T-helper 1 cell treated with Interleukin-12 subunit alpha and Interleukin-12 subunit beta and Interleukin-4 antibody, amounts not matched to agents 30 μg/mL and 1 μg/mL, for 36 hours (primary cell): ENCODE data around the gene KIAA1217.

Experiments
- H3K27ac Mint-ChIP-seq: one replicate; pipeline ENCODE4 v1.8.0; 2021; ENCODE audit warnings: mild to moderate bottlenecking, mixed read lengths
- H3K27me3 Mint-ChIP-seq: one replicate; pipeline ENCODE4 v1.8.0; 2021; ENCODE audit warnings: low read depth, mixed read lengths
- H3K36me3 Mint-ChIP-seq: one replicate; pipeline ENCODE4 v1.8.0; 2021; ENCODE audit warnings: low read depth, mixed read lengths
- H3K4me1 Mint-ChIP-seq: one replicate; pipeline ENCODE4 v1.8.0; 2021; ENCODE audit warnings: low read depth, mixed read lengths
- H3K4me3 Mint-ChIP-seq: one replicate; pipeline ENCODE4 v1.8.0; 2021; ENCODE audit warnings: mild to moderate bottlenecking, moderate library complexity, mixed read lengths
- H3K9me3 Mint-ChIP-seq: one replicate; pipeline ENCODE4 v1.8.0; 2021; ENCODE audit warnings: mixed read lengths

The KIAA1217 gene

GRCh38 chr10:24197263-24197662 lies 11.7 kb upstream of the KIAA1217 start:
- Mint-ChIP-seq H3K9me3 (no peaks in the 10 kb centered on the region), H3K4me1 (no peaks in the 10 kb centered on the region), H3K27me3 (no peaks in the 10 kb centered on the region), H3K36me3 (no peaks in the 10 kb centered on the region), H3K4me3 (no peak overlapping the region), H3K27ac (no peak overlapping the region)

- Mint-ChIP-seq H3K27me3 (peaks cover 13% of the 10 kb centered on the region), H3K27ac (no peak overlapping the region), H3K36me3 (no peaks in the 10 kb centered on the region), H3K9me3 (no peaks in the 10 kb centered on the region), H3K4me1 (peaks cover 3% of the 10 kb centered on the region), H3K4me3 (no peak overlapping the region)
Measured at GRCh38 chr10:24201503-24202180, 7.3 kb upstream of the KIAA1217 start.

DNA sequence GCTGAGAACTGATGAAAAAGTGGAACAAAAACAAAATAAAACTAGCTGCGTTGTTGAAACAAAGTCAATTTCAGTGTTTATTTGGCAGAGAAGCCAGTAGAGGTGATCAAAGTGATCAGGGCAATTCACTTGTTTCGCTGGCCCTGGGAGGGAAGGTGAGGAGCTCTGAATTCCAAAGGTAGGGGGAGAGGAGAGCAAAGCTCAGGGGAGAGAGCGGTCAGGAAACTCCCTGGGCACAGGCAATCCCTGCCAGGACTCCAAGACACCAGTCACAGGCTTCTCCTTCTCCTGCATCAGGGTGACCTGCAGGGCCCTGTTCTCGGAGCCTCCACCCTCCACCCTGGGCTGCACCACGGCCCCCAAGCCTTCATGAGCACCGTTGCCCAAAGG lies 6.8 kb upstream of the KIAA1217 start:
- peaks cover 13% of the 10 kb centered on the region for H3K27me3 Mint-ChIP-seq
- no peak overlapping the region for H3K4me3 Mint-ChIP-seq
- H3K9me3 Mint-ChIP-seq: no peaks in the 10 kb centered on the region
- H3K4me1 Mint-ChIP-seq: peaks cover 3% of the 10 kb centered on the region
- H3K36me3 Mint-ChIP-seq: no peaks in the 10 kb centered on the region
- no peak overlapping the region for H3K27ac Mint-ChIP-seq

GRCh38 chr10:24205821-24206220 lies 3.1 kb upstream of the KIAA1217 start:
- Mint-ChIP-seq H3K4me3 (no peak overlapping the region), H3K4me1 (peaks cover 18% of the 10 kb centered on the region), H3K27me3 (peaks cover 27% of the 10 kb centered on the region)

GRCh38 chr10:24206334-24206733 lies 2.6 kb upstream of the KIAA1217 start:
- H3K27me3 Mint-ChIP-seq: peaks cover 30% of the 10 kb centered on the region

More at GRCh38 chr10:24205821-24206220, 3.1 kb upstream of the KIAA1217 start:
- H3K36me3 Mint-ChIP-seq: no peaks in the 10 kb centered on the region
- no peak overlapping the region for H3K27ac Mint-ChIP-seq
- H3K9me3 Mint-ChIP-seq: no peaks in the 10 kb centered on the region

GRCh38 chr10:24206926-24207325 lies 2.0 kb upstream of the KIAA1217 start:
- Mint-ChIP-seq H3K4me3 (no peak overlapping the region), H3K9me3 (no peaks in the 10 kb centered on the region), H3K36me3 (peaks cover 2% of the 10 kb centered on the region), H3K27me3 (peaks cover 32% of the 10 kb centered on the region), H3K4me1 (peaks cover 18% of the 10 kb centered on the region), H3K27ac (no peak overlapping the region)

More at GRCh38 chr10:24206334-24206733, 2.6 kb upstream of the KIAA1217 start:
- Mint-ChIP-seq H3K27ac (no peak overlapping the region), H3K36me3 (peaks cover 2% of the 10 kb centered on the region), H3K4me3 (no peak overlapping the region), H3K9me3 (no peaks in the 10 kb centered on the region), H3K4me1 (peaks cover 18% of the 10 kb centered on the region)

GRCh38 chr10:24207341-24207740 lies 1.6 kb upstream of the KIAA1217 start:
- H3K27me3 Mint-ChIP-seq: peaks cover 36% of the 10 kb centered on the region
- peaks cover 18% of the 10 kb centered on the region for H3K4me1 Mint-ChIP-seq
- no peak overlapping the region for H3K27ac Mint-ChIP-seq
- no peak overlapping the region for H3K4me3 Mint-ChIP-seq
- H3K36me3 Mint-ChIP-seq: peaks cover 2% of the 10 kb centered on the region
- H3K9me3 Mint-ChIP-seq: no peaks in the 10 kb centered on the region

- no peak overlapping the region for H3K27ac Mint-ChIP-seq
- no peaks in the 10 kb centered on the region for H3K9me3 Mint-ChIP-seq
- peaks cover 36% of the 10 kb centered on the region for H3K27me3 Mint-ChIP-seq
- peak overlapping the region; percentile 69 for H3K4me3 Mint-ChIP-seq
- peaks cover 18% of the 10 kb centered on the region for H3K4me1 Mint-ChIP-seq
- peaks cover 2% of the 10 kb centered on the region for H3K36me3 Mint-ChIP-seq
Measured at GRCh38 chr10:24207781-24208611, 942 bp upstream of the KIAA1217 start.

GRCh38 chr10:24209432-24209771 lies 464 bp downstream of the KIAA1217 start:
- peaks cover 27% of the 10 kb centered on the region for H3K27me3 Mint-ChIP-seq
- peaks cover 2% of the 10 kb centered on the region for H3K36me3 Mint-ChIP-seq
- no peaks in the 10 kb centered on the region for H3K9me3 Mint-ChIP-seq
- H3K4me1 Mint-ChIP-seq: peaks cover 18% of the 10 kb centered on the region
- peak overlapping the region; percentile 43 for H3K27ac Mint-ChIP-seq
- H3K4me3 Mint-ChIP-seq: peak overlapping the region; percentile 69

DNA sequence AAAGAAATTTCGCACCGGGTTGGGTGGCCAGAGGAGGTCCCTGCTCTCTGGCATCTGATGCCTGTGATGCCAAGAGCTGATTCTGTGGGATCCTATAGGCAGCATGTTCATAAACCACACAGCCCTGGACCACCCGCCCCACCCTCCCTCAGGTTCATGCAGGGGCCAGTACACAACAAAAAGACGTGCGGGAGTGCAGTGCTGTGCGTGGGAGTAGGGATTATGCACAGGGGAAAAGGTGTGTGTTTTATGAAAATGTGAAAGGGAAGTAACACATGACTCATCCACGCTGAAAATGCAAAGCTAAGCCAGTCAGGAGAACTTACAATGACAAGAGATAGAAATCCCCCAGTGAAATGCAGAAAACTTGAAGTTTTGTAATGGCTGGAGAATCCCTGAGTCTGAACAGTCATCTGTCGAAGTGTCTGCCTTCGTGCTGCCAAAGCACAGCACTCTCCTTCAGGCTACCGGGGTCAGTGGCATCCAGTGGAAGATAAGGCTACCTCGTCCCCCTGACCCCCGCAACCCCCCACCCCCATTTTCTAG lies 1.1 kb downstream of the KIAA1217 start:
- Mint-ChIP-seq H3K27ac (no peak overlapping the region), H3K36me3 (peaks cover 2% of the 10 kb centered on the region)

DNA sequence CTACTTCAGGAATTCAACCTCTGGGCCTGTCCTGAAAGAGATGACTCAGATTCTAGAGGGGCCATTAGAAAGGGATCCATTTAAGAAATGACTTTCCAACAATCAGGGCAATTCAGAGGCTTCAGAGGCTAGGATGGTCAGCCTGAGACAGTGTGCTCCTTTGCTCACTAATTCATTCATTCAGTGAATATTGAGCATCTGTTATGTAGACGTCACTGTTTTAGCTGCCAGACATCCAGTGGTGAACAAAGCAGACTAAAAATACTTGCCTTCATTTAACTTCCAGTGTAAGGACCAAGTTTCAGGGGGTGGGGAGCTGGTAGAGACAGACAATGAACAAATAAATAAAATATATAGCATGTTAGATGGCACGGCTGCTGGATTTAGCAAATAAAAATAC lies 1.6 kb downstream of the KIAA1217 start:
- peaks cover 2% of the 10 kb centered on the region for H3K36me3 Mint-ChIP-seq
- peaks cover 18% of the 10 kb centered on the region for H3K4me1 Mint-ChIP-seq
- H3K27me3 Mint-ChIP-seq: peaks cover 27% of the 10 kb centered on the region
- H3K27ac Mint-ChIP-seq: no peak overlapping the region
- H3K4me3 Mint-ChIP-seq: no peak overlapping the region
- no peaks in the 10 kb centered on the region for H3K9me3 Mint-ChIP-seq

More for the DNA sequence above, 1.1 kb downstream of the KIAA1217 start:
- peaks cover 27% of the 10 kb centered on the region for H3K27me3 Mint-ChIP-seq
- H3K4me1 Mint-ChIP-seq: peaks cover 18% of the 10 kb centered on the region
- peak overlapping the region; percentile 69 for H3K4me3 Mint-ChIP-seq
- H3K9me3 Mint-ChIP-seq: no peaks in the 10 kb centered on the region

DNA sequence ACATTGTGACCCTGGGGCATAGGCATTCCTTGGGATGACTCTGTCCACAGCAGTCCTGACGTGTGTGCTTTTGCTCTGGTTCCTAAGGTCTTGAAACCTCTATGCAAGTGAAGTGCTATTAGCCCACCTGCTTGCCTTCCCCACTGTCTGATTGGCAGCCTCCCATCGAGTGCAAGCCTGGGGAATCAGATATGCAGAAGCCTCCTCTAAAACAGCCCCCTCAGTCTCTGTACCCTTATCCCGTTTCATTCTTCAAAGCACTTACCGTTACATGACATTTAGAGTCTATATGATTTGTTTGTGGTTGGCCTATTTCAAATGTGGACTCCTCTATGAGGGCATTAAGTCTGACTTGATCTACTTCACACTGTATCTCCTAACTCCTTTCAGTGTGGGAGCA lies 4.3 kb downstream of the KIAA1217 start:
- Mint-ChIP-seq H3K27me3 (peaks cover 19% of the 10 kb centered on the region), H3K4me1 (peaks cover 12% of the 10 kb centered on the region), H3K9me3 (no peaks in the 10 kb centered on the region), H3K36me3 (peaks cover 2% of the 10 kb centered on the region), H3K27ac (no peak overlapping the region), H3K4me3 (no peak overlapping the region)

- Mint-ChIP-seq H3K27ac (no peak overlapping the region), H3K4me1 (peaks cover 12% of the 10 kb centered on the region), H3K36me3 (peaks cover 2% of the 10 kb centered on the region), H3K4me3 (no peak overlapping the region), H3K9me3 (no peaks in the 10 kb centered on the region), H3K27me3 (peaks cover 18% of the 10 kb centered on the region)
Measured at GRCh38 chr10:24213881-24214280, 4.9 kb downstream of the KIAA1217 start.

DNA sequence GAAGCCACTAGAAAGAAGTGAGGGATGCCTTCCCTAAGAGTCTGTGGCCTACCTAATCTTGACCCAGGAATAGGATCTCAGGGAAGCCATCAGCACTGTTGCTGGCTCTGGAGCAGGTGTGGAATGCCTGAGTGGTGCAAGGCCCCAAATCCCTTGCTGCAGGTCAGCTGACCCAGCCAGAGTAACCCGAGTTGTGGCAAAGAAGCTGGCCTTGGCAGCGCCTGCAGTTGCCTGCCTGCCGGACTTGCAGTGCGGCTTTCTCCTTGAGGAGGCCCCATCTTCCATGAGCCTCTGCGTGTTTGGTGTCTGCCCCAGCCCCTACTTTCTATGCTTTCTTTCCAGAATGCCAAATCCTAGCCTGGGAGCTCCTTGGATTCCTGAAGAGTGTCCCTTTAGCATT lies 5.8 kb downstream of the KIAA1217 start:
- H3K4me1 Mint-ChIP-seq: peaks cover 5% of the 10 kb centered on the region
- no peak overlapping the region for H3K27ac Mint-ChIP-seq
- peaks cover 2% of the 10 kb centered on the region for H3K36me3 Mint-ChIP-seq
- H3K4me3 Mint-ChIP-seq: no peak overlapping the region
- H3K9me3 Mint-ChIP-seq: no peaks in the 10 kb centered on the region
- peaks cover 10% of the 10 kb centered on the region for H3K27me3 Mint-ChIP-seq

DNA sequence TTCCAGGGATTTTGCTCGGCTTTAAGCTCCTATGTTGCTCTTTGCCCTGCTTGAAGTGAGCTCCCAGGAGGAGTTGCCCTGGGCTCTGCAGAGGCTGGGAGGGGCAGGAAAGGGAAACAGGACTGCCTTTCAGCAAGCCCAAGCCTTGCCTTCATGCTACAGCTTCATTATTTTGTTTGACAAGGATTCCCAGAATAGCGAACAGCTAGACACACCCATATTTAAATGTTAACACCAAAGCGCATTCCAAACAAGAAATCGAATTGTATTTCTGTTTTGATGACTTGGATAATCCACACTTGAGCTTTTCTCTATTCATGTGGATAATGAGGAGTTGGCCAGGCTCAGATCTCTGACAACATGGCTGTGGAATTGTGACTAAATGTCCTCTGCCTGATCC lies 6.3 kb downstream of the KIAA1217 start:
- Mint-ChIP-seq H3K4me3 (no peak overlapping the region), H3K4me1 (peaks cover 2% of the 10 kb centered on the region), H3K27me3 (peaks cover 9% of the 10 kb centered on the region), H3K27ac (no peak overlapping the region), H3K36me3 (peaks cover 2% of the 10 kb centered on the region), H3K9me3 (no peaks in the 10 kb centered on the region)
